Transverse colon (tissue), 4 donors: ENCODE data around the gene OR56A1. TPM values are rescaled to one million over a fixed set of nuclear protein-coding genes. Genes with fewer than 3 reads are reported as not detected.
"Not testable (repeated sequence)": the region's sequence is repeated elsewhere in the genome, so short reads cannot be mapped to it uniquely, and the experiment has no call there.

ENCODE experiments used
- DNase-seq: peaks from one replicate; pipeline ENCODE4 v3.0.0-alpha.2; 2019
- H3K27ac ChIP-seq, 4 donors: fragments of 200-600 bp; sonication (generic); 2 replicates each; pipeline ENCODE4 v1.5.1; 2016 to 2018; ENCODE audit warnings: inconsistent platforms in 4 of 4
- H3K27me3 ChIP-seq: fragments of 200-600 bp; sonication (generic); 2 replicates; pipeline ENCODE4 v1.5.1; 2017; ENCODE audit warnings: inconsistent platforms
- H3K36me3 ChIP-seq, 4 donors: fragments of 200-600 bp; sonication (generic); 2 replicates each; pipeline ENCODE4 v1.5.1; 2017 to 2019; ENCODE audit warnings: inconsistent platforms in 4 of 4
- H3K4me1 ChIP-seq, 4 donors: fragments of 200-600 bp; sonication (generic); 2 replicates each; pipeline ENCODE4 v1.5.1; 2017 to 2020; ENCODE audit warnings: inconsistent platforms in 4 of 4
- H3K4me3 ChIP-seq, 4 donors: fragments of 200-600 bp; sonication (generic); 1 replicate in 1 of 4; 2 replicates in 3 of 4; pipeline versions ENCODE4 v1.5.1 to v1.6.1; 2017 to 2019; ENCODE audit warnings: inconsistent platforms in 4 of 4
- H3K9me3 ChIP-seq, 2 donors: fragments of 200-600 bp; sonication (generic); 2 replicates each; pipeline ENCODE4 v1.5.1; 2017 to 2019; ENCODE audit warnings: inconsistent platforms in 2 of 2
- EP300 ChIP-seq: sonication (generic); formaldehyde crosslinking; IDR thresholded peaks from one replicate; pipeline ENCODE4 v1.6.1; 2017; ENCODE audit warnings: antibody characterized with exemption, low read depth
- POLR2A ChIP-seq: fragments of 450-650 bp; IDR thresholded peaks from one replicate; pipeline ENCODE4 v1.6.1; 2016; ENCODE audit warnings: antibody characterized with exemption, mild to moderate bottlenecking, moderate library complexity
- POLR2AphosphoS5 ChIP-seq, 3 donors: sonication (generic); formaldehyde crosslinking; IDR thresholded peaks; one replicate each; pipeline ENCODE4 v1.6.1; 2016; ENCODE audit warnings: antibody characterized with exemption in 3 of 3
- WGBS, 2 donors: methylation state at CpG; one replicate each; pipeline ENCODE4 v1.1.5; 2018; ENCODE audit warnings: low coverage in 1 of 2; 5-methylcytosine and 5-hydroxymethylcytosine counted together
- in situ Hi-C, 4 donors: fragments of 200-750 bp; cut with MboI; loops; one replicate each; pipeline versions ENCODE4 v1.15.0 to v1.15.1; 2017; ENCODE audit warnings: low sequenced_read_pairs in 3 of 4, low pct_ligation_motif_present in 1 of 4, low pct_unique_long_range_greater_than_20kb in 1 of 4
- intact Hi-C: fragments of 100-400 bp; cut with DNase I; formaldehyde crosslinking; loops from one replicate; pipeline ENCODE4 v1.15.1; 2023; ENCODE audit warnings: low total_unique reads
- total RNA-seq, 4 donors: library from RNA; depleted of rRNA; stranded (reverse); fragments of >200 nt; gene quantifications; one replicate each; pipeline ENCODE4 v1.1.0, GENCODE V29; 2016
- TF ChIP-seq, protein P1 (sequence below), 5 experiments: fragments of 200-600 bp in 3 of 5; fragments of 450-650 bp in 2 of 5; sonication (generic) in 3 of 5; IDR thresholded peaks; 1 replicate in 2 of 5; 2 replicates in 3 of 5; pipeline ENCODE4 v1.5.1; 2016 to 2017; ENCODE audit warnings: antibody characterized with exemption in 5 of 5, inconsistent platforms in 3 of 5, mild to moderate bottlenecking in 2 of 5, moderate library complexity in 1 of 5

OR56A1 gene, protein sequence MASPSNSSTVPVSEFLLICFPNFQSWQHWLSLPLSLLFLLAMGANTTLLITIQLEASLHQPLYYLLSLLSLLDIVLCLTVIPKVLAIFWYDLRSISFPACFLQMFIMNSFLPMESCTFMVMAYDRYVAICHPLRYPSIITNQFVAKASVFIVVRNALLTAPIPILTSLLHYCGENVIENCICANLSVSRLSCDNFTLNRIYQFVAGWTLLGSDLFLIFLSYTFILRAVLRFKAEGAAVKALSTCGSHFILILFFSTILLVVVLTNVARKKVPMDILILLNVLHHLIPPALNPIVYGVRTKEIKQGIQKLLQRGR
- under 1 TPM in 1 of 4 donors, not detected in 3; 0.14 TPM for total RNA-seq

GRCh38 chr11:6030708-6031405 lies at the start of gene OR56A1:
TSS of gene OR56A1 (minus strand) at chr11:6030758. CDS start at chr11:6027692, 3,066 bp downstream.
- in situ Hi-C loops (loop anchor here in 1 of 4 donors (25.0 kb wide), 1 partner anchor 281 kb away; the partner anchor contains the start of gene CAVIN3), intact Hi-C loops (no loop called here)
- H3K27ac ChIP-seq = no peak within 1 kb of the TSS
- TF ChIP-seq, protein P1, sequence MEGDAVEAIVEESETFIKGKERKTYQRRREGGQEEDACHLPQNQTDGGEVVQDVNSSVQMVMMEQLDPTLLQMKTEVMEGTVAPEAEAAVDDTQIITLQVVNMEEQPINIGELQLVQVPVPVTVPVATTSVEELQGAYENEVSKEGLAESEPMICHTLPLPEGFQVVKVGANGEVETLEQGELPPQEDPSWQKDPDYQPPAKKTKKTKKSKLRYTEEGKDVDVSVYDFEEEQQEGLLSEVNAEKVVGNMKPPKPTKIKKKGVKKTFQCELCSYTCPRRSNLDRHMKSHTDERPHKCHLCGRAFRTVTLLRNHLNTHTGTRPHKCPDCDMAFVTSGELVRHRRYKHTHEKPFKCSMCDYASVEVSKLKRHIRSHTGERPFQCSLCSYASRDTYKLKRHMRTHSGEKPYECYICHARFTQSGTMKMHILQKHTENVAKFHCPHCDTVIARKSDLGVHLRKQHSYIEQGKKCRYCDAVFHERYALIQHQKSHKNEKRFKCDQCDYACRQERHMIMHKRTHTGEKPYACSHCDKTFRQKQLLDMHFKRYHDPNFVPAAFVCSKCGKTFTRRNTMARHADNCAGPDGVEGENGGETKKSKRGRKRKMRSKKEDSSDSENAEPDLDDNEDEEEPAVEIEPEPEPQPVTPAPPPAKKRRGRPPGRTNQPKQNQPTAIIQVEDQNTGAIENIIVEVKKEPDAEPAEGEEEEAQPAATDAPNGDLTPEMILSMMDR (IDR thresholded peaks at IDR 0.05) = no peak
- TF ChIP-seq POLR2AphosphoS5 (IDR thresholded peaks at IDR 0.05) (no peak), EP300 (no peak), POLR2A (no peak)
- H3K4me1 ChIP-seq = no peaks in the 10 kb centered on the region
- 83% methylated on average over 1 of the region's 1 CpG; no CpG with 5 or more reads in 1 of the 2 donors for WGBS, 2 donors
- no peaks in the 10 kb centered on the region for H3K9me3 ChIP-seq
- H3K4me3 ChIP-seq = no peak within 1 kb of the TSS
- no peaks in the 10 kb centered on the region for H3K36me3 ChIP-seq
- DNase-seq = no peak
- peaks cover 5% of the 10 kb centered on the region for H3K27me3 ChIP-seq

GRCh38 chr11:6079463-6079862 lies 48.9 kb upstream of the OR56A1 start:
- in situ Hi-C loops = no loop called here
- H3K4me3 ChIP-seq = no peak overlapping the region
- no peak overlapping the region for H3K27ac ChIP-seq
- no peaks in the 10 kb centered on the region for H3K27me3 ChIP-seq
- TF ChIP-seq EP300 = no peak
- no peak for TF ChIP-seq POLR2AphosphoS5 (IDR thresholded peaks at IDR 0.05)
- TF ChIP-seq, protein P1 (IDR thresholded peaks at IDR 0.05) = no peak
- no peak for TF ChIP-seq POLR2A
- H3K9me3 ChIP-seq = peaks cover 0 to 3% of the 10 kb centered on the region in 2 donors
- 60 to 100% methylated on average over 1 to 4 of the region's 4 CpGs for WGBS, 2 donors
- no peaks in the 10 kb centered on the region for H3K36me3 ChIP-seq
- intact Hi-C loops = no loop called here
- no peak for DNase-seq
- H3K4me1 ChIP-seq = no peaks in the 10 kb centered on the region

DNA sequence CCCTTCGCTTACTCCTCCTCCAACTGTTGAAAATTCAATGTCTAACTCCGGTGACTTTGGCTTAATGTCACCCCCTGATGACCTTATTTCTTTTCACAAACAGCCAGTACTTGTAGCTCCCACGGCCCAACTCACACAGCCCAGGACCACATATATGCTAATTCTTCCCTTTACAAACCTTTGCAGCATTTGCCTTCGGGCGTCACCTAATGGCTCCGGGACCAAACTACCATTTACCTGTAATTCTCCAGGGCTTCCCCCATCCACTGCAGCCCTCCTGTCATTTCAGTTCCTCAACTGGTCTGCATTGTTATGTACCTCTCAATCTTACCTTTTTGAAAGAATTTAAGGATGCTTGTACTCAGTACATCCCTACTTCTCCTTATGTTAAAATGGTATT lies 47.2 kb upstream of the OR56A1 start:
- no peak overlapping the region for H3K27ac ChIP-seq
- no peaks in the 10 kb centered on the region for H3K4me1 ChIP-seq
- intact Hi-C loops = no loop called here
- TF ChIP-seq POLR2A (no peak), POLR2AphosphoS5 (IDR thresholded peaks at IDR 0.05) (no peak), EP300 (no peak)
- TF ChIP-seq, protein P1 (IDR thresholded peaks at IDR 0.05) = no peak
- in situ Hi-C loops = no loop called here
- H3K36me3 ChIP-seq = no peaks in the 10 kb centered on the region
- WGBS, 2 donors = 87 to 88% methylated on average over 6 of the region's 6 CpGs
- H3K27me3 ChIP-seq = no peaks in the 10 kb centered on the region
- H3K9me3 ChIP-seq = peaks cover 0 to 3% of the 10 kb centered on the region in 2 donors
- no peak overlapping the region for H3K4me3 ChIP-seq
- DNase-seq = no peak

DNA sequence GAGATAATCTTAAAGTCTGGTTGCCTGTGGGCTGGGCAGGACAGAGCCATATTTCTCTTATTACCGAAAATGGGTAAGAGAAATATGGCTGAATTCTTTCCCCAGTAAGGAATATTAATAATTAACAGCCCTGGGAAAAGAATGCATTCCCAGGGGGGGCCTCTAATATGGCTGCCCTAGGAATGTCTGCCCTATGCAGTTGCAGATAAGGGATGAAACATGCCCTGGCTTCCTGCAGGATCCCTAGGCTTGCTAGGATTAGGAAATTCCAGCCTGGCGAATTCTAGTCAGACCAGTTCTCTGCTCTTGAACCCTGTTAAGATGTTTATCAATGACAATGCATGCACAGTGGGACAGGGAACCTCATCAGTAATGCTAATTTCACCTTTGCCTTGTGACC lies 45.9 kb upstream of the OR56A1 start:
- H3K4me1 ChIP-seq, intact Hi-C loops, in situ Hi-C loops, H3K27me3 ChIP-seq, H3K4me3 ChIP-seq, H3K36me3 ChIP-seq, H3K27ac ChIP-seq, DNase-seq, H3K9me3 ChIP-seq: not testable (repeated sequence)
- 40 to 85% methylated on average over 1 to 2 of the region's 2 CpGs for WGBS, 2 donors
